ENCODE data around the gene G6PC1.
"Not testable (repeated sequence)": the region's sequence is repeated elsewhere in the genome, so short reads cannot be mapped to it uniquely, and the experiment has no call there.

The G6PC1 gene

GRCh38 chr17:42900460-42901331 is at the start of gene G6PC1:
Gene G6PC1, plus strand, starts transcription at chr17:42900799. Its CDS starts 78 bp downstream, at chr17:42900877.
- no peak for FAIRE-seq

DNA sequence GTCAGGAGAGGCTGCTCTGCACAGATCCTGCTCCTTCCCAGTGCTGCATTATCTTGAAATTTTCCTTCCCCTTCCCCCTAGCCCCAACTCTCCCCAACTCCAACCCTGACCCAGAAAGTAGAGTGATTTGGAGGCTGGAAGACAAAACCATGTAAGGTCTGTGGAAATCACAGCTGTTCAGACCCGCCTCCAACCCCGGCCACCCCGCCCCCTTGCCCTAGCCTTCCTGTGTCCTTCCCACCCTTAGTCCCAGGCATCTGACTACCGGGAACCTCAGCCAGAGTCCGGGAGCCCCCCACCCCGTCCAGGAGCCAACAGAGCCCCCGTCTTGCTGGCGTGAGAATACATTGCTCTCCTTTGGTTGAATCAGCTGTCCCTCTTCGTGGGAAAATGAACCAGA is 49.6 kb upstream of the G6PC1 start, which contains the start of gene AOC3:
TSS of gene AOC3 (plus strand) at position 246 of the 400 bp plus-strand sequence. CDS start at position 391, 145 bp downstream.
- no peak for FAIRE-seq

DNA sequence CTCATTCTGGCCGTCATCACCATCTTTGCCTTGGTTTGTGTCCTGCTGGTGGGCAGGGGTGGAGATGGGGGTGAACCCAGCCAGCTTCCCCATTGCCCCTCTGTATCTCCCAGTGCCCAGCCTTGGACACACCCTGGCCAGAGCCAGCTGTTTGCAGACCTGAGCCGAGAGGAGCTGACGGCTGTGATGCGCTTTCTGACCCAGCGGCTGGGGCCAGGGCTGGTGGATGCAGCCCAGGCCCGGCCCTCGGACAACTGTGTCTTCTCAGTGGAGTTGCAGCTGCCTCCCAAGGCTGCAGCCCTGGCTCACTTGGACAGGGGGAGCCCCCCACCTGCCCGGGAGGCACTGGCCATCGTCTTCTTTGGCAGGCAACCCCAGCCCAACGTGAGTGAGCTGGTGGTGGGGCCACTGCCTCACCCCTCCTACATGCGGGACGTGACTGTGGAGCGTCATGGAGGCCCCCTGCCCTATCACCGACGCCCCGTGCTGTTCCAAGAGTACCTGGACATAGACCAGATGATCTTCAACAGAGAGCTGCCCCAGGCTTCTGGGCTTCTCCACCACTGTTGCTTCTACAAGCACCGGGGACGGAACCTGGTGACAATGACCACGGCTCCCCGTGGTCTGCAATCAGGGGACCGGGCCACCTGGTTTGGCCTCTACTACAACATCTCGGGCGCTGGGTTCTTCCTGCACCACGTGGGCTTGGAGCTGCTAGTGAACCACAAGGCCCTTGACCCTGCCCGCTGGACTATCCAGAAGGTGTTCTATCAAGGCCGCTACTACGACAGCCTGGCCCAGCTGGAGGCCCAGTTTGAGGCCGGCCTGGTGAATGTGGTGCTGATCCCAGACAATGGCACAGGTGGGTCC is 49.0 kb upstream of the G6PC1 start:
- not testable (repeated sequence) for FAIRE-seq

DNA sequence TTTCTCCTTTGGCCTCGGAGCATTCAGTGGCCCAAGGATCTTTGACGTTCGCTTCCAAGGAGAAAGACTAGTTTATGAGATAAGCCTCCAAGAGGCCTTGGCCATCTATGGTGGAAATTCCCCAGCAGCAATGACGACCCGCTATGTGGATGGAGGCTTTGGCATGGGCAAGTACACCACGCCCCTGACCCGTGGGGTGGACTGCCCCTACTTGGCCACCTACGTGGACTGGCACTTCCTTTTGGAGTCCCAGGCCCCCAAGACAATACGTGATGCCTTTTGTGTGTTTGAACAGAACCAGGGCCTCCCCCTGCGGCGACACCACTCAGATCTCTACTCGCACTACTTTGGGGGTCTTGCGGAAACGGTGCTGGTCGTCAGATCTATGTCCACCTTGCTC is 48.2 kb upstream of the G6PC1 start:
- FAIRE-seq, result no peak

DNA sequence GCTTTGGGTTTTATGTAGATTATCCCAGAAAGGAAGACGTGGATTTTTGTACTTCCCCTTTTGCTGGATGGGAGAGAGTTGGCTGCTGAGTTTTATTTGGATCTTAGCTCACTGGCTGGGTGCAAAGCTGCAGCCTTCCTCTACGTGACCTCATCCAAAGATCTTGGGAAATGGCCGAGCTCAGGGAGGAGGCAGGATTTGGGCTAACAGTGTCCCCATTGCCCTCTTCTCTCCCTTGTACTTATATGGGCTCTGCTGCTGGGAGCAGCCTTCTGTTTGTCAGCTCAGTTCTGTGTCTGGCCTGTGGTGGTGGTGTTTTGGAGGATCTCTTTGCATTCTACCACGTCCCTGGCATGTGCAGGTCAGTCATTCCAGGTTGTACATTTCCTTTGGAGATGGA is 47.6 kb upstream of the G6PC1 start:
- no peak for FAIRE-seq

- no peak for FAIRE-seq
Measured at GRCh38 chr17:42853597-42853967, 47.0 kb upstream of the G6PC1 start.

GRCh38 chr17:42853968-42854790 is 46.4 kb upstream of the G6PC1 start:
- no peak for FAIRE-seq

DNA sequence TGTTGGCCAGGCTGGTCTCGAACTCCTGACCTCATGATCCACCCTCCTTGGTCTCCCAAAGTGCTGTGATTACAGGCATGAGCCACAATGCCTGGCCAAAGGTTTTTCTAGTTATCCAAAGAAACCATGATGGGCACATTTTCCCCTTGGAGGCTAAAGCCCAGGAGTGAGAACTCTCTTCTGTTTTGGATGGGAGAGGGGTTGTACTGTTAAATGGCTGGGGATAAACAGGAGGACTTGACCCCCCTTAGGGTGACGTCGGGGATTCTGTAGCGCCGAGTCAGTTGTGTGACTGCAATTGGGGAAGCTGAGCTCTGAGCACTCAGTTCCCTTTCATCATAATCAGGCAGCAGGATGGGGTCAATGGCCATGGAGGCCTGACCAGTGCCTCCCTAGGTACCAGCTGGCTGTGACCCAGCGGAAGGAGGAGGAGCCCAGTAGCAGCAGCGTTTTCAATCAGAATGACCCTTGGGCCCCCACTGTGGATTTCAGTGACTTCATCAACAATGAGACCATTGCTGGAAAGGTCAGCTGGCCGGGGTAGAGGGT is 45.5 kb upstream of the G6PC1 start:
- no peak for FAIRE-seq

GRCh38 chr17:42856093-42856492 is 44.5 kb upstream of the G6PC1 start:
- FAIRE-seq, result not testable (repeated sequence)

DNA sequence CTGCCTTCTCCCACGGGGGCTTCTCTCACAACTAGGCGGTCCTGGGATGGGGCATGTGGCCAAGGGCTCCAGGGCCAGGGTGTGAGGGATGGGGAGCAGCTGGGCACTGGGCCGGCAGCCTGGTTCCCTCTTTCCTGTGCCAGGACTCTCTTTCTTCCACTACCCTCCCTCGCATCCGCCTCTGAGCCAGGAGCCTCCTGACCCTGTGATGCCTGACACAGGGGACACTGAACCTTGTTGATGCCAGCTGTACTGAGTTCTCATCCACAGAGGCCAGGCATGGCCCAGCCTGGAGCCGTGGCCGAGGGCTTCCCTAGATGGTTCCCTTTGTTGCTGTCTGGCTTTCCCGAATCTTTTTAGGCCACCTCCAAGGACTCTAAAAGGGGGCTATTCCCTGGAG is 44.1 kb upstream of the G6PC1 start:
- not testable (repeated sequence) for FAIRE-seq

DNA sequence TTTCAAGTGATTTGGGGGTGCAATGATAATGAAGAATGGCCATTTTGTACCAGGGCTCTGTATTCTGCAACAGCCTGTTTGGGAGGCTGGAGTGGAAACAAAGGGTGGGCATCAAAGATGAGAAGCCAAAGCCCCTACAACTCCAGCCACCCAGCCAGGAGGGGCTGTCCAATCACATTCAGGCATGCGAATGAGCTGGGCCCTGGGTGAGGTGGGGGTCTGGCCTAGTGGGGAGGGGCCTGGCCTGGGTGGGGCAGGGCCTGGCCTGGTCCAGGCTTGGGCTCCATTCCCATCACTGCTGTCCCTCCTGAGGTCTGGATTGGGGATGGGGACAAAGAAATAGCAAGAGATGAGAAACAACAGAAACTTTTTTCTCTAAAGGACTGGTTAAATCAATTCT is 43.2 kb upstream of the G6PC1 start:
- FAIRE-seq, result no peak

- no peak for FAIRE-seq
Measured at GRCh38 chr17:42865638-42866094, 34.9 kb upstream of the G6PC1 start.

DNA sequence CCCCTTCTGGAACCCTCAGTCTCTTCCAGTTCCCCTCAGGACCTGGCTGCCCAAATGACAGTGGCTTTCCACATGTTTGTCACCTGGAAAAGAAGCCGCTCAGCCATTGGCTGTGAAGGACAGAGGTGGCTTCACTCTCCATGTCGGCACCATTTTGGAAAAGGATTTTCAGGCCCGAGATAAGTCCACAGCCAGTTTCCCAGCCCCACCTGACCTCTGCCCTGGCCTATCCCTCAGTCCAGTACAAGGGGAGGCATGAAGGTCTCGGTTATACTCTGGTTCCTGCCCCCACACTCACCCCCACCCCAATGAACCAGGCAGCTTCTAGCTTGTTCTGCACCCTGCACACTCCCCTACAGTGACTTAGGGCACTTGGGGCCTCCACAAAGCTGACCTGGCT is 34.4 kb upstream of the G6PC1 start:
- no peak for FAIRE-seq

- no peak for FAIRE-seq
Measured at GRCh38 chr17:42866631-42867575, 33.7 kb upstream of the G6PC1 start.

- FAIRE-seq, result not testable (repeated sequence)
Measured at GRCh38 chr17:42867694-42868261, 32.8 kb upstream of the G6PC1 start.

- FAIRE-seq, result no peak
Measured at GRCh38 chr17:42868338-42868737, 32.3 kb upstream of the G6PC1 start.

DNA sequence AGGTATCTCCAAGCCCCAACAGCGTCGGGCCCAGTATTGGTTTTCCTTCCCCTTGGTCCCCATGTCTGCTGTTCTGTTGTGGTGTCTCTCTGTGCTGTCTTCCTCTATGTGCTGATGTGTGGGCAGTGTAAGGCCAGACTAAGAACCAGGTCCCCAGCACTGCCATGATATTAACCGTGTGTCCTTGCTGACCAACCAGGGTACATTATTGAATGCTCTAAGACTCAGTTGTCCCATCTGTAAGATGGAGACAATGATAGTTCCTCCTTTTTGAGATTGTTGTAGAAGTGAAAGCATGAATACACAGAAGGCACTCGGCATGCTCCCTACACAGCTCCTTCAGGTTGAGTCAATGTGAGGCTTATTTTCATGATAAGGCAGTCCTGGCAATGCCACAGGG is 29.0 kb upstream of the G6PC1 start:
- no peak for FAIRE-seq

- no peak for FAIRE-seq
Measured at GRCh38 chr17:42872251-42872965, 28.2 kb upstream of the G6PC1 start.

GRCh38 chr17:42873315-42873714 is 27.3 kb upstream of the G6PC1 start:
- no peak for FAIRE-seq
